GM18951 (cell line): ENCODE measurements around the gene KCNQ5.

ENCODE experiments used
- POLR2A ChIP-seq: IDR thresholded peaks from 4 replicates; pipeline ENCODE4 v1.6.1; 2011; ENCODE audit warnings: mild to moderate bottlenecking; ENCODE audit not compliant: insufficient read length, insufficient read depth; ENCODE audit errors: extremely low read depth
- in situ Hi-C: fragments of 300-500 bp; cut with MboI; formaldehyde crosslinking; loops from one replicate; pipeline ENCODE4 v1.12.0; 2022; ENCODE audit warnings: low sequenced_read_pairs, mixed read lengths, inconsistent platforms; ENCODE audit not compliant: unreplicated experiment

KCNQ5 gene

DNA sequence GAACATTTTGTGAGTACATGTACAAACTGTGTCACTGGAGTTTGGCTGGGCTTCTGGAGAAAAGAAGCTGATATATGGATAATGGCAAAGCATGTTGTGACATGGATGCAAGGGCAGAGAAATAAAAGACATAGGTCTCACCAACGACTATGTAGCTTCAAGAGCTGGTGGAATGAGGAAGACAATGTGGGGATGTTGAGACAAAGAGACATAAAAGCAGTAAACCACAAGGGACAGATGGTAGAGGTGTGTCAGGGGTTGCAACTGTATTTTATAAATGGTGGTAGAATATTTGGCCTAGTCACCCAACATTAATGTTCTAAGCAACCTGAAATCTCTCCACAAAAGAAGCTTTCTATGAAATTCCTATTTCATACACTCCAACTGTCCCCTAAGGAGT lies 199.0 kb downstream of the KCNQ5 start:
- TF ChIP-seq POLR2A = no peak
- in situ Hi-C loops = no loop called here

GRCh38 chr6:72822023-72822422 lies 200.2 kb downstream of the KCNQ5 start:
- in situ Hi-C loops = no loop called here
- no peak for TF ChIP-seq POLR2A

GRCh38 chr6:72822691-72823090 lies 200.8 kb downstream of the KCNQ5 start:
- TF ChIP-seq POLR2A = no peak
- in situ Hi-C loops = no loop called here

- in situ Hi-C loops = no loop called here
- TF ChIP-seq POLR2A = no peak
Measured at GRCh38 chr6:72824833-72825232, 203.0 kb downstream of the KCNQ5 start.

DNA sequence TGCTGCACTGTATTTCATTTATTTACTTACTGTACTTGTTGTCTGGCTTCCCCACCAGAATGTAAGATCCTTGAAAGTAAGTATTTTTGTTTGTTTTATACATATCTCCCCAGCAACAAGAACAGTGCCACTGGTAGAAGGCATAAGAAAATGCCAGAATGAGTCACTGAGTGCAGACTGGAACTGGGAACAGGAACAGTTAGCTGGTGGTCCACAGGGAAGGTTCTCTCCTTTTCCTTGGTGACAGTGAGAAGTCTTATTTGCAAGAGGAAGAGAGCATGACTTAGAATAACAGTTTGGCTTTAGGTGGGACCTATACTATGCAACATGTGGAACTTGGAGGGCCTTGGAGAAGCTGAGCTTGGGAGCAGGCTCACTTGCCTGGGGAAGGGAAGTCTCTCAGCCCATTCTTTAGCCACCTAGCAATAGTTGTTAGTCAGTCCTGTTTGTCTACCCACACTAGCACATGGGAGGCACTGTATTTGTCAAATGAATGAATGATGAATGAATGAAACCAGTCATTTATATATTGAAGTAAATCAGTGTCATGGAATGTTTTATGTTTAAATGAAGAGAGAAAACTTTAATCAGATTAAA lies 203.5 kb downstream of the KCNQ5 start:
- in situ Hi-C loops = no loop called here
- no peak for TF ChIP-seq POLR2A

GRCh38 chr6:72826037-72826436 lies 204.2 kb downstream of the KCNQ5 start:
- in situ Hi-C loops = no loop called here
- no peak for TF ChIP-seq POLR2A

- TF ChIP-seq POLR2A = no peak
- in situ Hi-C loops = no loop called here
Measured at GRCh38 chr6:72826744-72827438, 205.0 kb downstream of the KCNQ5 start.

DNA sequence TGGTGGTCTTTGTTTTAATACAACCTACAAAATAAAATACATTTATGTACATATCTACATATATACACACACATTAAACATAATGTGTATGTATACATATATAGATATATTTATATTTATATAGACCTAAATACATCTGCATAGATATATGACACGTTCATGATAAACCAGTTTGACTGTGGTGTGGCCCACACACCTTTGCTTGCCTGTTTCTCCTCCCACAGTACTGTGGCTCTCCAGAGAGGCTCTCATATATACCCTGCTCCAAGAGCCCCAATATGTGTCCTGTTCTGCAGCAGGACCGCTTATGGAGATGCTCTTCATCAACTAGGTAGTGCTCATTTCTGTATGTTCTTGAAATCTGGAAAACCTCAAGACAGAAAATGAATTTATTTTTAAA lies 207.0 kb downstream of the KCNQ5 start:
- in situ Hi-C loops = no loop called here
- TF ChIP-seq POLR2A = no peak

DNA sequence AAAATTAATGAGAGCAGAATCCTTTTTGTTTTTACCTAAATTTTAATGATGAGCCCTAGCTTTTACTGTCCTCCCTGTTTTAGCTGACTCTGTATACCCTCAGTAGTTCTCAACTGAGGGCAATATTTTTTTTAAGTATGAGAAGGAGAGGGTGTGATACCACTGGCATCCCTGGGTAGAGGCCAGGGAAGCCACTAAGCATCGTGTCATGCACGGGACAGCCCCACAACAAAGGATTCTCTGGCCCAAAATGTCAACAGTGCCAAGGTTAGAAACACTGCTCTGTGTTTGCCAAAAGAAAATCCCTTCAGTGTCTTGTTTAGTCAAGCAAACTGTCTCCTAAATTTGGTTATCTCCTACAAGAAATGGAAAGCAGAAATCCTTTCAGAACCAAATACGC lies 210.4 kb downstream of the KCNQ5 start:
- TF ChIP-seq POLR2A = no peak
- in situ Hi-C loops = no loop called here

DNA sequence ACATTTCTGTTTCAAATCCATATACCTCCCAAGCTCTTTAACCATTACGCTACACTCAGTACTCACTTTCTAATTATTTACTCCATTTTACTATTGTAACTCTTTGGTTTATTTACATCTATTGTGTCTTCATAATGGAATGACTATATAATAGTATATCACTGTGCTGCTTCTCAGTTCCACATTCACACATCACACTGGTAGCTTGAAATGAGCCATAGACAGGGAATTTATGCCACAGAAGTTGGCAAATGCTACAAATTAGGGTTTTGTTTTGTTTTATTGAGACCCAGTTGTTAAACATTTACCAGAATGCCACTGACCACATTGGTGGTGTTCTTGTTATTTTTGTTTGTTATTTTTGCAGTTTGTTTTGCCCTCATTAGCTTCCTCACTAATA lies 213.9 kb downstream of the KCNQ5 start:
- TF ChIP-seq POLR2A = no peak
- in situ Hi-C loops = no loop called here

GRCh38 chr6:72836971-72837370 lies 215.1 kb downstream of the KCNQ5 start:
- in situ Hi-C loops = no loop called here
- no peak for TF ChIP-seq POLR2A

GRCh38 chr6:72841195-72841594 lies 219.3 kb downstream of the KCNQ5 start:
- in situ Hi-C loops = no loop called here
- TF ChIP-seq POLR2A = no peak

GRCh38 chr6:72842140-72842539 lies 220.3 kb downstream of the KCNQ5 start:
- in situ Hi-C loops = no loop called here

DNA sequence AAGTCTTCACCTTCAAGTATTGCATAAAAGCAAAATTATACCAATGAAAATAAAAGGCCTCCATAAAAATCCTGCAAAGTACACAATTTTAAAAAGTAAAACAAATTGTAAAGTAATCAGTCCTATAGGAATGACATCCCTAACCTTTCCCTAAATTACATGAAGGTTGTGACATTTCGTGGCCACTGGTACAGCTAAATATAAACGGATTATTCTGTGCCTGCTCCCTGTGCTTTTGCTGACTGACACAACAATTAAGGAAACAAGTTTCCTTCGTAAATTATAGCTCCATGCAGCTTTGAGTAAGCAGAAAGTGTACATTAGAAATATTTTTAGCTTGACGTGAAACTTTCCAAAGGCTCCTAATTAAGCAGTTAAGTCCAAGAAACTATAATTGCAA lies 222.8 kb downstream of the KCNQ5 start:
- in situ Hi-C loops = no loop called here
- TF ChIP-seq POLR2A = no peak

More at GRCh38 chr6:72842140-72842539, 220.3 kb downstream of the KCNQ5 start:
- TF ChIP-seq POLR2A = no peak

GRCh38 chr6:72849346-72849745 lies 227.5 kb downstream of the KCNQ5 start:
- no peak for TF ChIP-seq POLR2A

DNA sequence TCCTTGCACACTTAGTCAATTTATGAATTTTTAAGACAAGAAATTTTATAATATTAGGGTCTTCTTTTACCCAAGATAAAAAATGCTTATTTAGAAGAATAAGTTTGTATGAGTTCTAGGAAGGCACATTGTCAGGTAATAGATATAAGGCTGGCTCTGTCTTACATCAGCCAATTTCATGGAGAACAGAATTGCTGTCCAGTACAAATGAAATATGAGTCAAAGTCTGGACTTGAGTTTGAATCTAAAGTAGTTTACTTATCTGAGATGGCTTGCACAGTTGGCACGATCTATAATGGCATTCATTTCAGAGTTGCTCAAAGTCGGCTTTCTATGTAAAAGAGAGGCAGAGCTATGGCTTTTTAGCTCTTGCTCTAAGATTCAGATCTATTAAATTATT lies 228.2 kb downstream of the KCNQ5 start:
- in situ Hi-C loops = no loop called here
- TF ChIP-seq POLR2A = no peak

More at GRCh38 chr6:72849346-72849745, 227.5 kb downstream of the KCNQ5 start:
- in situ Hi-C loops = no loop called here
